Germinal center (tissue), 1 donor: Measurements from ENCODE around the gene CTBS.

Experiments
- DNase-seq: peaks from one replicate; pipeline ENCODE4 v3.0.0; 2012; ENCODE audit warnings: mixed read lengths, low spot score

Gene CTBS

DNA sequence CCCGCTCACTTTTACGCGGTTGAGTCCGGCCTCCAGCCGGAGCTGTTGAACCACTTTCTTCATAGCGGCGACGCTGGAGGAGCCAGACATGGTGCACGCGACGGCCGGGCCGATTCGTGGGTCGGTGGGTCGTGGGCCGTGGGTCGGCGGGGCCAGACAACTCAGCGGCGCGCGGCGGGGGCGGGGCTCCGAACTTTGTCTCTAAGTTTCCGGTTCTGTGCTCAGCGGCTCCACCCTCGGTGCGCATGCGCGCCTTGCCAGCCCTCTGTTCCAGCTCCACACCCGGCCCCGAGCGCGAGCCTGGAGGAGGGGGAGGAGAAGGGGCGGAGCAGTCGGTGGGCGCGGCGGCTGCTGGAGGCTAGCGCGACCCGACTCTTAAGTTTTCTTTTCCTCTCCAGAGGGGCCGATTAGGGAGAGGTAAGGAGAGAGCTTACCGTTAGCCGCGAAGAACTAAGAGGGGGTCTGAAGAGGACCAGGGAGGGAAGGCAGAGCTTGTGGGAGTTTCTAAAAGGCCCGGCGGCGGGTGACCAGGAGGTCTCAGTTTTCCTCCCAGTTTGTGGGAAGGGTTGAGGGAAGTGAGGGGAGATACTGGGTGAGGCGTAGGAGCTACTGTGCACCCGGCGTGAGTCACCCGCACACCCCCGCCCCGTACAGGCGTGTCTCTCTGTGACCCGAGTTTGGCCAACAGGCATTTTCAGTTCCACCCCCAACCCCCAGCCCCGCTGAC, 68.1 kb downstream of the CTBS start, which contains the start of the genes GNG5 and SPATA1:
GNG5 (minus strand) TSS at position 580 of the 727 bp plus-strand sequence; CDS start at position 90, 490 bp downstream.
SPATA1 (plus strand) TSS at position 385 of the 727 bp plus-strand sequence. CDS start 9,974 bp downstream, outside the sequence.
- DNase-seq: peak; percentile 97

DNA sequence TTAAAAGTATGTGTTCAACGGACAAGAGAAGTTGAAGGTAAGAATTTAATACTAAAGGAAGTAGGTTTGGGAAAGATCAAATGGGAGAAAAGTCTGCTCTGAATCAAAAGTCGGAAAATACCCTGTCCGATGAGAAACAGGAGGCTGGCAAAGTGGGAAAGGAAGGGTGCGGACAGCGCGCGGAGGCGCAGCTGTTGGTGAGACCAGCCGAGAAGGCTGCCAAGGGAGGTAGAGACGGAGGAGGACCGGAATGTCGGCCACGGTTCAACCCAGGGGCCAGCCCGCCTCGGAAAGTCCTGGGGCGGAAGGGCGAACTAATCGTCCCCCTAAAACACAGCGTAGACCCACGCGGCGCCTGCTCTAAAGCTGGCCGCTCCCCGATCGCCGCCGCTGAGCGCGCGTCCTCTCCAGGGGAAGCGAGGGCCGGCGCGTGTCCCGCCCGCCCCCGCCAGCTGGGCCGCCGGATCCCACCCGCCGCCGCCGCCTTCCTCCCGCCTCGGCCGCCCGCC, 68.7 kb downstream of the CTBS start:
- peak; percentile 70 for DNase-seq

DNA sequence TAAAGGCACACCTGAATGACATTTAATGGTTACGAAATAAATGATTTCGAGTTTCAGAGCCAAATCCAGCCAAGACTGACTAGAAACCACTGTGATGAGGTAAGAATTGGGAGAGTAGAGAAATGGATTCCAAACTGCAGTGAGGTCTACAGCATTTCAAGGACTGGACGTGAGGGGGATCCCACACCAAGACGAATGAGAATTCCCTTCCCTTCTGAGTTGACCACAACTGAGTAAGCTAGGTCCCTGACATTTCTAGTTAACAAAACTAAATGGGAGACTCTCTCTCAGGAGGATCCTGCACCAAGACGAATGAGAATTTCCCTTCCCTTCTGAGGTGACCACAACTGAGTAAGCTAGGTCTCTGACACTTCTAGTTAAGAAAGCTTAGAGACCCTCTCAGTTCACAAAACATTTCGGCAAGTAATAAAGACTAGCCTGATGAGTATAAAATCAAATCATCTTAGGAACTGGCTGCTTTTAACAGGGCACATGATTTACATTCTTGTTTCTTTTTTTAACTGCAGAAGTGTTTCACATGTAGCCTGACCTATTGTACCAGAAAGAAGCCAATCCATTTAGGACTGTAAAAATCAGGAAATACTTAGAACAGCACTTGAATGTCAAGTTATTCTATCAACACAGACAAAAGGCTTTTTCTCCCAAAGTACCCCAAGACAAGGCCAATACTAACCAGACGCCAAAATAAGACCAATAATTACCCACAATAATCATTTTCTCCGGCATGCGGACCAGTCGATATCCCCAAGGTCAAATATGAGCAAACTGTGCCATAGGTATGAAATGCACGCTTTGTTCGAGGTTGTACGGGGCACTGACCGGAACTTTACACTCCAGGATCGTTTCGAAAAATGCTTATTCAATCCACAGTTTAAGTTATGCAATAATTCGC, 69.4 kb downstream of the CTBS start:
- DNase-seq: no peak

DNA sequence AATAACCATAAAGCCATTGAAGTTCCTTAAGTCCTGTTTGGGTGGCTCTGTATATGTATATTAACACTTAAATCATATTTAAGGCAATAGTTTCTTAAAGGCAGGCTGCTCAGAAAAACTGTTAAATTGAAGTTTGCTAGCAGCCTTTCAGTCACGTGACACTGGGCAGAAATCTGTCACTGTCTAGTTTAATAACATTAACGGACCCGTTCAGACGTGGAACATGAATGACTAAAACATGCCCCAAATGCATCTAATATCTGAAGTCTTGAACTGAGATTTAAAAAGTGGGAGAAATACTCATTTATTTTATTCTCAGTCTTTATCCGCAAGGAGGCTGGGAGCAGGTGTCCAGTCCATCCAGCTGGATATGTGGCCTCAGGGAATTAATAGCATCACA, 71.3 kb downstream of the CTBS start:
- DNase-seq: no peak
